K562 (cell line): ENCODE measurements around the gene PLA2G4D.

Experiments used
- MXI1 ChIP-seq: IDR thresholded peaks from 2 replicates; pipeline ENCODE4 v1.6.1; 2011; ENCODE audit warnings: low read depth, mild to moderate bottlenecking, improper control_type of control experiment, low read length
- NFE2 ChIP-seq: IDR thresholded peaks from 2 replicates; pipeline ENCODE4 v1.6.1; 2014; ENCODE audit warnings: antibody characterized with exemption, low read depth
- TRIM28 ChIP-seq: fragments of 450-650 bp; IDR thresholded peaks from 2 replicates; pipeline ENCODE4 v1.6.1; 2017
- USF1 ChIP-seq: sonication (generic); formaldehyde crosslinking; IDR thresholded peaks from 2 replicates; pipeline ENCODE4 v1.9.0; 2022; ENCODE audit warnings: mild to moderate bottlenecking, missing genetic modification reagents

- TF ChIP-seq NFE2, result no peak
- TF ChIP-seq USF1 (CRISPR knock-in tag), result no peak
- no peak for TF ChIP-seq MXI1
- TF ChIP-seq TRIM28, result no peak
Measured at GRCh38 chr15:42133356-42133755, 39.0 kb upstream of the PLA2G4D start.
